HEK293T (cell line): ENCODE measurements around the gene PLXNA3.

Experiments used
- BHLHE40 ChIP-seq: fragments of 450-650 bp; IDR thresholded peaks from 2 replicates; pipeline ENCODE4 v1.6.1; 2016; ENCODE audit warnings: mild to moderate bottlenecking, moderate library complexity, borderline replicate concordance
- SUZ12 ChIP-seq: fragments of 450-650 bp; IDR thresholded peaks from 2 replicates; pipeline ENCODE4 v1.6.1; 2016; ENCODE audit warnings: mild to moderate bottlenecking

DNA sequence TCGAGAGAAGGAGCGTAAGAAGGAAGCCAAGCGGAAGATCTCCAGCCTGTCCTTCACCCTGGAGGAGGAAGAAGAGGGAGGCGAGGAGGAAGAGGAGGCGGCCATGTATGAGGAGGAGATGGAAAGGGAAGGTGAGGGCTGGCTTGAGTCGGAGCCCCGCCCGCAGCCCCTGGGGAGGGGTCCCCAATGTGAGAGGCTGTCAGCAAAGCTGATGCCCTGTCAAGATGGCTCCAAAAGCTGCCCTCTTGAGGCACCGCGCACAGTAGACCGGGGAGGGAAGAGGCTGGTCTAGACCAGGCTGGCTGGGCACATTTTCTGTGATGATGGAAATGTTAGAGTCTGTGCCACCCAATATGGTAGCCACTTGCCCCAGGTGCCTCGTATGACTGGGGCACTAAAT, 11.7 kb upstream of the PLXNA3 start:
- TF ChIP-seq SUZ12 (no peak), BHLHE40 (no peak)
